ENCODE results near the gene GPBAR1. TPM values are rescaled to one million over a fixed set of nuclear protein-coding genes. Genes with fewer than 3 reads are reported as not detected.
A peak's percentile ranks its signal among the peaks of the same experiment; 100 is the strongest.

GPBAR1 gene
- total and polyA plus RNA-seq, 3 experiments from 2014 or later = 0.51 to 0.72 TPM; not detected in 1

DNA sequence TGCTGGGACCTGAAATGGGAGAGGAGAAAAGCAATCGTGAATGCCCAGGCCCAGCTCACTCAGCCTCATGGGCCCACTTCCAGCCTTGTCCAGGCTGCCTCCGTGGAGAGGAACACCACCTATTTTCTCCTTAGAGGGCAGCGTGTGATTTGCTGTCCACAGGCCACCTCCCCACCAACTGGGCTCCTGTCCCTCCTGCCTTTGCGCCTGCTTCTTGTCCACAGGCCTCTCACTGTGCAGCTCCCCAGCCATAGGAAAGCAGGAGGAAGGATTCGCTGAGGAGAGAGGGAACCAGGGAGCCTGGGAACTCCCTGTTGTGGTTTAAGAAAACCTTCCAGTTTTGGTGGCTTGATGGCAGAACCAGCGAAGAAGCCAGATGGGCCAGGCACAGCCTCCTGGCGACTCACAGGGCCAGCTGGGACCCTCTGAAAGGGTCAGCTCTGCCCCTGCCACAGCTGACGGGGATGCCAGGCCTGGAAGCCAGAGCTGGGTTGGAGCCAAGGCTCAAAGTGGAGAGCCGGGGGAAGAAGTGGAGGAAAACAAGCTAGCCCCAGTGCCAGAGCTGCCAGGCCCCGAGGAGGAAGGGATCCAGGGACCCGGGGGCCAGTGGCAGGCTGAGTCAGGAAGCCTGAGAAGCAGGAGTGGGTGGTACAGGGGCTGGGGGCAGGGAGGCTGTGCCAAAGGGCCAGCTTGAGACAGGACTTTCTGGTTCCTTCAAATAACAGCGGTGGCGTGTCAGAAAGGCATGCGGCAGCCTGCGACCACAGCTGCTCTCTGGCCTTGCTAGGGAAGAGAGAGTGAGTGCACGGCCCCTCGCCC, 21.6 kb downstream of the GPBAR1 start:
- H3K4me1 ChIP-seq (ENCODE audit: insufficient read depth, low read length) = peaks cover 45% of the 10 kb centered on the region
- ChIA-PET CTCF (interaction anchor here (1.2 to 7.8 kb wide), 3 partner anchors 9 to 74 kb away, joined by 6 to 134 read pairs (median 6); partner anchors contain the start of genes AAMP and PNKD), POLR2A (interaction anchor here (0.5 to 0.9 kb wide), 2 partner anchors 13 to 971 kb away, joined by 3 to 6 read pairs; partner anchors contain the start of gene TUBA4B)
- peaks cover 53% of the 10 kb centered on the region for H3K36me3 ChIP-seq (ENCODE audit: insufficient read depth, low read length)
- Mint-ChIP-seq H3K4me3 (peak overlapping the region in 1 of 7 donors; percentile 69), H3K36me3 (peaks cover 0 to 58% (median 10%) of the 10 kb centered on the region in 3 donors), H3K9me3 (no peaks in the 10 kb centered on the region), H3K27ac (peak overlapping the region in 5 of 8 donors; percentile 42 to 100 (median 99)), H3K4me1 (peaks cover 52 to 67% (median 56%) of the 10 kb centered on the region in 3 donors), H3K27me3 (no peaks in the 10 kb centered on the region)
- H3K27ac ChIP-seq (ENCODE audit: low read depth, low read length) = no peak overlapping the region
- no peaks in the 10 kb centered on the region for H3K27me3 ChIP-seq (ENCODE audit: insufficient read depth, low read length, poor library complexity, severe bottlenecking)
- no peaks in the 10 kb centered on the region for H3K9me3 ChIP-seq (ENCODE audit: low read length)
- DNase-seq = no peak
- H3K4me3 ChIP-seq (ENCODE audit: low read length) = no peak overlapping the region

DNA sequence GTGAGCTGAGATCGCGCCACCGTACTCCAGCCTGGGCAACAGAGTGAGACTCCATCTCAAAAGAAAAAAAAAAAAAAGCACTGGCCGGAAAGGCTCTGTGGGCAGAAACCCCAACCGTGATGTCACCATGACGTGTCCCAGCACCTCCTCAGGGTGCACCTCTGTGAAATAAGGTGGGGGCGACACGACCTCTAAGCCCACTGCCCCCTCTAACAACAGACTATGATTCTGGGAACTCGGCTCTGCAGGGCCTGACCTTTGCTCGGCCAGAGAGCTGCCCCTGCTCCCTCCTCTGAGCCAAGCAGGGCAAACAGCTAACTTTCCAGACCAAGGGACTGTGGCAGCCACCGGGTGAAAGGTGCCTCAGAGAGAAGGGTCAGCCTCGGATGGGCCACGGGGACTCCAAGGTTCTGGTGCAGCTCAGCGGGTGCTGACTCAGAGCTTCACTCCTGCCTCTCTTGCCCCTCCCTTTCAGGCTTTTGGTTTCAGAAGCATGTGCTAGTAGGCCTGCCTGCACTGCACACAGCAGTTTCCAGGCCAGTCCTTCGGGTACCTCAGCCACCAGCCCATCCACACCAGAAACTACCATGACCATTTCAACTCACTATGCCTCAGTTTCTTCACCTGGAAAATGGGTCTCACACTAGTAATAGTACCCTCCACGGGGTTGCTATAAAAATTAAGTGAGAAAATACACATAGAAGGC, 23.4 kb downstream of the GPBAR1 start:
- H3K27me3 Mint-ChIP-seq = no peaks in the 10 kb centered on the region
- peak overlapping the region; percentile 69 to 93 (median 89) for H3K4me3 Mint-ChIP-seq
- peaks cover 62% of the 10 kb centered on the region for H3K4me1 ChIP-seq (ENCODE audit: insufficient read depth, low read length)
- H3K36me3 ChIP-seq (ENCODE audit: insufficient read depth, low read length) = peaks cover 37% of the 10 kb centered on the region
- peak overlapping the region; percentile 96 for H3K27ac ChIP-seq (ENCODE audit: low read depth, low read length)
- H3K27ac Mint-ChIP-seq = peak overlapping the region; percentile 97 to 100 (median 99)
- H3K9me3 Mint-ChIP-seq = no peaks in the 10 kb centered on the region
- H3K27me3 ChIP-seq (ENCODE audit: insufficient read depth, low read length, poor library complexity, severe bottlenecking) = no peaks in the 10 kb centered on the region
- peak overlapping the region; percentile 25 for H3K4me3 ChIP-seq (ENCODE audit: low read length)
- POLR2A ChIA-PET = interaction anchor here (0.5 to 1.1 kb wide), 4 partner anchors 9 to 125 kb away, joined by 3 to 5 read pairs (median 4); no protein-coding TSS in a partner anchor
- peaks cover 0 to 42% (median 4%) of the 10 kb centered on the region in 3 donors for H3K36me3 Mint-ChIP-seq
- H3K4me1 Mint-ChIP-seq = peaks cover 68 to 81% (median 69%) of the 10 kb centered on the region in 3 donors
- no peaks in the 10 kb centered on the region for H3K9me3 ChIP-seq (ENCODE audit: low read length)
- CTCF ChIA-PET = interaction anchor here (1.7 to 7.8 kb wide), 3 partner anchors 9 to 11 kb away, joined by 5 to 134 read pairs (median 10); partner anchors contain the start of genes AAMP and PNKD
- DNase-seq = peak in 4 of 5 donors; percentile 52 to 75 (median 54)

DNA sequence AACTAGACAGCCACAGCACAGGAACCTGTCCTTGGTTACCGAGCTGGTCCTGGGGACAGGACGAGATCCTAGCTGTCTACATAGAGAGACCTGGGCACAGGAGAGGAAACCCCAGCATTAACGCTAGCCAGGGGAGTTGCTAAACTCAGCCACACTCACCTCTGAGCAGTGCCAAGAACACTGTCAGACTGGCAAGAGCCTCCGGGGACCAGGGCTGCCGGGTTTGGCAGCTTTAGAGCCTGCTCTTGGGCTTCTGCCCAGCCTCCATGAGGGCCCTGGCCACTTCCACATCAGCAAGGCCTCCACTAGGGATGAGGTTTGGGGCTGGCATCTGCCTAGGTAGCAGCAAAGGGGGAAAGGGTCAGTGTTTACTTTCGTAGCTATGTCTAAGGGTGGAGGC, 24.8 kb downstream of the GPBAR1 start:
- Histone ChIP-seq H3K4me1 (ENCODE audit: insufficient read depth, low read length) (peaks cover 75% of the 10 kb centered on the region), H3K36me3 (ENCODE audit: insufficient read depth, low read length) (peaks cover 23% of the 10 kb centered on the region), H3K27ac (ENCODE audit: low read depth, low read length) (peak overlapping the region; percentile 96), H3K27me3 (ENCODE audit: insufficient read depth, low read length, poor library complexity, severe bottlenecking) (no peaks in the 10 kb centered on the region), H3K9me3 (ENCODE audit: low read length) (no peaks in the 10 kb centered on the region), H3K4me3 (ENCODE audit: low read length) (peak overlapping the region; percentile 60)
- Mint-ChIP-seq H3K36me3 (peaks cover 0 to 36% (median 2%) of the 10 kb centered on the region in 3 donors), H3K9me3 (no peaks in the 10 kb centered on the region), H3K27me3 (no peaks in the 10 kb centered on the region), H3K4me1 (peaks cover 75 to 83% (median 81%) of the 10 kb centered on the region in 3 donors), H3K4me3 (peak overlapping the region; percentile 76 to 93 (median 89)), H3K27ac (peak overlapping the region; percentile 97 to 100 (median 99))
- ChIA-PET CTCF (interaction anchor here (0.6 to 7.8 kb wide), 9 partner anchors 8 to 111 kb away, joined by 3 to 134 read pairs (median 6); partner anchors contain the start of genes AAMP, CATIP and PNKD), POLR2A (interaction anchor here (0.5 to 4.3 kb wide), 5 partner anchors 9 to 993 kb away, joined by 3 to 41 read pairs (median 6); partner anchors contain the start of genes AAMP and PNKD)
- DNase-seq = peak in 2 of 5 donors; percentile 17 to 21

DNA sequence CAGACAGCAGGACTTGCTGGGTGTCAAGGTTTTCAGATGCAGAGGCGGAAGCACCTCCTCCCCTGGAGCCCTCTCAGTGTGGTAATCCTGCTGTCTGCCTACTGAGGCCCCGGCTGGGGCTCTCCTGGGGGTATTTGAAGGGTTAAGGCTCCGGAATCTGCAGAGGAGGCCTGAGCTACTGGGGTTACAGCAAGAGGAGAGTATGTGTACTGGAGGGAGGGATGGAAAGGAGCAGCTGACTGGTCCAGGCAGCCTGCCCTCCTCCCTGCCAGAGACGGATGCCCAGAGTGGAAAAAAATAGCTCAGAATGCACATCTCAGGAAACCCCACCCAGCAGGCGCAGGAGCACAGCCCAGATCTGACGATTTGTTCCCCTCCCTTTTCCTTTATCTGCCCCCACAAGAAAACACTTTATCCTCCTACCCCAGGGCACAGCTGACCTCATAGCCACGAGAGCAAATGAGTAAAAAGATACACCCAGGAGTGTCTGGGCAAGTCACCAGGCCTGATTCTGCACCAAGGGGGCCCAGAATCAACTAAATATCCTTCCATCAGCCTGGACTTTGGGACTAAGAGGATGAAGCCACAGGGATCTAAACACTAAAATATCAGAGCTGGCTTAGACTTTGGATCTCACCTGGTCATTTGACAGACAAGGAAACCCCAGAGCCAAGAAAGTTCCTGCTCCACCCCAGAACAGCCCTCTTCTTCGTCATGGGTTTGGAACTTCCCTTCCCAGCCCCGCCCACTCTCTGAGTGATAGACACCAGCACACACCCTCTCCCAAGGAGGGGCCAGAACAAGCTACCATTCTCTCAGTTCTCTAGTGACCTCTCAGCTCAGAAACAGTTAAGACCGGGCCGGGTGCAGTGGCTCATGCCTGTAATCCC, 26.0 kb downstream of the GPBAR1 start:
- H3K36me3 ChIP-seq (ENCODE audit: insufficient read depth, low read length) = peaks cover 14% of the 10 kb centered on the region
- H3K4me3 ChIP-seq (ENCODE audit: low read length) = peak overlapping the region; percentile 60
- H3K4me1 ChIP-seq (ENCODE audit: insufficient read depth, low read length) = peaks cover 85% of the 10 kb centered on the region
- CTCF ChIA-PET = interaction anchor here (0.8 to 7.8 kb wide), 10 partner anchors 8 to 113 kb away, joined by 3 to 134 read pairs (median 5); partner anchors contain the start of genes AAMP, CATIP, CTDSP1 and PNKD
- Mint-ChIP-seq H3K27me3 (no peaks in the 10 kb centered on the region), H3K27ac (peak overlapping the region; percentile 97 to 100 (median 99)), H3K4me3 (peak overlapping the region; percentile 76 to 93 (median 89)), H3K4me1 (peaks cover 78 to 91% (median 82%) of the 10 kb centered on the region in 3 donors), H3K9me3 (no peaks in the 10 kb centered on the region), H3K36me3 (peaks cover 0 to 40% (median 0%) of the 10 kb centered on the region in 3 donors)
- H3K9me3 ChIP-seq (ENCODE audit: low read length) = no peaks in the 10 kb centered on the region
- POLR2A ChIA-PET = interaction anchor here (0.6 to 4.3 kb wide), 9 partner anchors 11 to 118 kb away, joined by 3 to 41 read pairs (median 3); partner anchors contain the start of genes AAMP, ARPC2 and PNKD
- H3K27ac ChIP-seq (ENCODE audit: low read depth, low read length) = peak overlapping the region; percentile 96
- H3K27me3 ChIP-seq (ENCODE audit: insufficient read depth, low read length, poor library complexity, severe bottlenecking) = no peaks in the 10 kb centered on the region
- DNase-seq = peak; percentile 79 to 89 (median 86)

DNA sequence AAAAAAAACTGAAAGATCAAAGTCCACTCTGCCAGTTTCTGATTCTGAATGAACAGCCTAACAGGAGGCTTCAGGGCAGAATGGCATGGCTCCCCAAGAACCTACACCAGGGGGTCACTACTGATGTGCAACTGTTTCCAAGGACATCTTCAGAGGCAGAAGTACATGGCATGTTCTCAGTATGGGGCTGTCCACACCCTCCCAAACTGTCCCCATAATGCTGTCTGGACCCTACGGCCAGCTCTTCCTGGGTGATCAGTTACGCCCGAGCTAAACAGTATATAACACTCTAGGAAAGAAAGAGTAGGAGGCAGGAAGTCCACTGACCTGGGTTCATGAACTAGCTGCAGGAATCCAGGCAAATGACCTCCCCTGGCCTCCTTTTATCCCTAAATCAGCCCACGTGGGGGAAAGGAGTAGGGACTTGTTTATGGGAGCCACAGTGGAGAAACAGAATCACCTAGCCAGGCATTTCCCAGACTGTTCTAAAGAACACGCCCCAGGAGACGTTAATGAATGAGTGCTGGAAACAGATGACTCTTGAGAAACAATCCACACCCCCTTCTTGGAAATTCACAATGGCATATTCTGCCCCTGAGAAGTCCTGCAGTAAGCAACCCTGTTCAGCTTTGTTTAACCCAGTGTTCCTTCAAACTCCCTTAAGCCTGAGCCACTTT, 29.0 kb downstream of the GPBAR1 start:
- H3K27ac ChIP-seq (ENCODE audit: low read depth, low read length) = peak overlapping the region; percentile 84
- POLR2A ChIA-PET = interaction anchor here (2.0 to 4.3 kb wide), 3 partner anchors 18 to 19 kb away, joined by 5 to 41 read pairs (median 10); partner anchors contain the start of genes AAMP and PNKD
- Mint-ChIP-seq H3K4me1 (peaks cover 71 to 88% (median 77%) of the 10 kb centered on the region in 3 donors), H3K36me3 (peaks cover 0 to 22% (median 0%) of the 10 kb centered on the region in 3 donors), H3K4me3 (peak overlapping the region; percentile 88 to 94 (median 92)), H3K27ac (peak overlapping the region; percentile 89 to 99 (median 98)), H3K9me3 (no peaks in the 10 kb centered on the region), H3K27me3 (no peaks in the 10 kb centered on the region)
- no peaks in the 10 kb centered on the region for H3K9me3 ChIP-seq (ENCODE audit: low read length)
- no peak for DNase-seq
- peaks cover 82% of the 10 kb centered on the region for H3K4me1 ChIP-seq (ENCODE audit: insufficient read depth, low read length)
- CTCF ChIA-PET = interaction anchor here (2.0 to 8.3 kb wide), 8 partner anchors 11 to 176 kb away, joined by 5 to 144 read pairs (median 18); partner anchors contain the start of genes AAMP, ARPC2, CATIP and CTDSP1
- peak overlapping the region; percentile 83 for H3K4me3 ChIP-seq (ENCODE audit: low read length)
- H3K36me3 ChIP-seq (ENCODE audit: insufficient read depth, low read length) = no peaks in the 10 kb centered on the region
- no peaks in the 10 kb centered on the region for H3K27me3 ChIP-seq (ENCODE audit: insufficient read depth, low read length, poor library complexity, severe bottlenecking)

DNA sequence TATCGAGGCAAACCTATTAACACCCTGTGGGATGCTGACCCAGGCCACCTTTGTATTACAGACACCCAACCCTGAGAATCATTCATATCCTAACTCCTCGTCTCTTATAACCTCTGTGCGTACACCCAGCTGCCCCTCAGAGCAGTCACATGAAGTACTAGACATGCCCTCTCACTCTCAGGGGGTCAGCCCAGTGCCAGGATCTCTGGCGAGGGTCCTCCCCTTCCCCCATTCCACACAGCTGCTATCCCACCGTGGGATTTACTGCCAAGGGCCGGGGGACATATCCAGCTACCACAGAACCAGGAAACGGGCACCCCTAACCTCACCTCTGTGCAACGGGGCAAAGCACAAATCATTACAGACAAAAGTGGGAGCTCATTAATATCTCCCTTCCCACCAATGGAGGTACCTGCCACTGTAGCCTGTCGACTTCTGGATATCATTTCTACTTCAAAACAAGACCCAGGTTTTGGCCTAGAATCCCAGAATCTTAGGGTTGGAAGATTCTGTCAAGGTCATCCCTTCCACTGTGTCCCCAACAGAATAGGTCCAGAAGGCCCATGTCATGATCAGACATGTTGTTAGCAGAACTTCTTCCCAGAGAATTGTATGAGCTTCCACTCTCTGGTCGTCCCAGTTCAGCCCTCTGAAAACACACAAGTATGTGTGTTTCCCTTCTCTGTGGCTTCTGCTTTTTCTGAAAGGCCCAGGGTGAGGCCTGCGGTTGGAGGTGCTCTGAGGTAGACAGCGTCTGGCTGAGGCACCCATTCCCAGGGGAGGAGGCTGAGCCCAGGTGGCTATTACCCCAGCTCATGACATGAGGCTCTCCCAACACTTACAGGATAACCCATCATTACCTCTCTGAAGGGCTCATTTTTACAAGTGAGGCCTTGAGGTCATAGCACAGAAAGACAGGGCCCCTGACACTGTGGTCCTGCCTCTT, 29.8 kb downstream of the GPBAR1 start:
- DNase-seq = peak; percentile 50 to 74 (median 57)
- Mint-ChIP-seq H3K27me3 (no peaks in the 10 kb centered on the region), H3K9me3 (no peaks in the 10 kb centered on the region), H3K4me3 (peak overlapping the region; percentile 88 to 94 (median 92)), H3K4me1 (peaks cover 63 to 84% (median 75%) of the 10 kb centered on the region in 3 donors), H3K27ac (peak overlapping the region; percentile 89 to 99 (median 98)), H3K36me3 (peaks cover 0 to 21% (median 0%) of the 10 kb centered on the region in 3 donors)
- H3K36me3 ChIP-seq (ENCODE audit: insufficient read depth, low read length) = no peaks in the 10 kb centered on the region
- peak overlapping the region; percentile 84 for H3K27ac ChIP-seq (ENCODE audit: low read depth, low read length)
- ChIA-PET CTCF (interaction anchor here (0.9 to 8.3 kb wide), 13 partner anchors 8 to 243 kb away, joined by 3 to 144 read pairs (median 8); partner anchors contain the start of genes AAMP, ARPC2, CATIP and CTDSP1), POLR2A (interaction anchor here (1.0 to 2.2 kb wide), 3 partner anchors 16 to 20 kb away, joined by 3 to 10 read pairs (median 5); partner anchors contain the start of genes AAMP and PNKD)
- no peaks in the 10 kb centered on the region for H3K9me3 ChIP-seq (ENCODE audit: low read length)
- peak overlapping the region; percentile 83 for H3K4me3 ChIP-seq (ENCODE audit: low read length)
- no peaks in the 10 kb centered on the region for H3K27me3 ChIP-seq (ENCODE audit: insufficient read depth, low read length, poor library complexity, severe bottlenecking)
- H3K4me1 ChIP-seq (ENCODE audit: insufficient read depth, low read length) = peaks cover 74% of the 10 kb centered on the region

All from CD8-positive, alpha-beta memory T cell (primary cell).